H1 (cell line): ENCODE results near the gene TOMM22. TPM values are rescaled to one million over a fixed set of nuclear protein-coding genes. Genes with fewer than 3 reads are reported as not detected.

Experiments
- CTCF ChIA-PET: fragments of 300-600 bp; sonication (Branson Sonifier 250); formaldehyde crosslinking; loops from one replicate; lab custom pipeline; 2021; ENCODE audit not compliant: partially characterized antibody; lab: Charles Lee
- POLR2A ChIA-PET: fragments of 300-600 bp; sonication (Branson Sonifier 250); formaldehyde crosslinking; loops from one replicate; lab custom pipeline; 2021; ENCODE audit warnings: inconsistent platforms; ENCODE audit not compliant: partially characterized antibody; lab: Charles Lee
- DNase-seq, 2 experiments: peaks; one replicate each; pipeline versions ENCODE4 v3.0.0 to v3.0.0-alpha.2; 2010 to 2022; ENCODE audit warnings: low spot score in 2 of 2, low read depth in 1 of 2, mixed read lengths in 1 of 2
- FAIRE-seq: peaks from 2 replicates; lab custom pipeline; 2011; peaks lifted over from hg19 to GRCh38; lab: Jason Lieb, UNC
- H2AFZ ChIP-seq: 2 replicates; pipeline ENCODE4 v1.8.1; 2012; ENCODE audit warnings: low read length, inconsistent platforms
- H2AK5ac ChIP-seq: 2 replicates; pipeline ENCODE4 v1.6.1; 2013; ENCODE audit warnings: low read depth, low read length
- H2BK120ac ChIP-seq: replicated peaks from 2 replicates; pipeline ENCODE3; 2013; ENCODE audit warnings: low read depth, low read length, inconsistent platforms
- H2BK12ac ChIP-seq: 2 replicates; pipeline ENCODE4 v1.6.1; 2013; ENCODE audit warnings: low read depth, low read length
- H2BK15ac ChIP-seq: 2 replicates; pipeline ENCODE4 v1.6.1; 2013; ENCODE audit warnings: low read length
- H2BK20ac ChIP-seq: 2 replicates; pipeline ENCODE4 v1.6.1; 2013; ENCODE audit warnings: low read length
- H2BK5ac ChIP-seq: 2 replicates; pipeline ENCODE4 v1.6.1; 2013; ENCODE audit warnings: low read depth, low read length
- H3K14ac ChIP-seq: 2 replicates; pipeline ENCODE4 v1.6.1; 2013; ENCODE audit warnings: inconsistent platforms; ENCODE audit not compliant: insufficient read length
- H3K18ac ChIP-seq: 2 replicates; pipeline ENCODE4 v1.6.1; 2013; ENCODE audit warnings: low read length; ENCODE audit errors: extremely low read depth
- H3K23ac ChIP-seq: 2 replicates; pipeline ENCODE4 v1.6.1; 2013; ENCODE audit warnings: inconsistent platforms; ENCODE audit not compliant: insufficient read length
- H3K23me2 ChIP-seq: 2 replicates; pipeline ENCODE4 v1.6.1; 2013; ENCODE audit warnings: low read depth, low read length
- H3K27ac ChIP-seq: 2 replicates; pipeline ENCODE4 v1.6.1; 2011; ENCODE audit warnings: low read depth, low read length, inconsistent platforms
- H3K27me3 ChIP-seq, 4 experiments: replicated peaks in 1 of 4; 1 replicate in 1 of 4; 2 replicates in 3 of 4; pipeline versions ENCODE4 v1.6.1 to v1.8.1; 2011 to 2013; ENCODE audit warnings: low read length in 3 of 4, mild to moderate bottlenecking in 3 of 4, inconsistent platforms in 2 of 4, mixed read lengths in 2 of 4, moderate library complexity in 1 of 4; ENCODE audit not compliant: control insufficient read depth in 3 of 4, insufficient read depth in 3 of 4; ENCODE audit errors: extremely low read depth in 1 of 4
- H3K36me3 ChIP-seq, 4 experiments: 2 replicates each; pipeline versions ENCODE4 v1.6.1 to v1.8.1; 2011 to 2013; ENCODE audit warnings: mild to moderate bottlenecking in 4 of 4, low read length in 3 of 4, moderate library complexity in 2 of 4, control low read depth in 1 of 4, inconsistent platforms in 1 of 4; ENCODE audit not compliant: insufficient read depth in 4 of 4, control insufficient read depth in 2 of 4
- H3K4ac ChIP-seq: replicated peaks from 2 replicates; pipeline ENCODE3; 2013; ENCODE audit warnings: low read length, low read depth, mixed read lengths, inconsistent platforms; ENCODE audit not compliant: insufficient read length
- H3K4me1 ChIP-seq, 4 experiments: replicated peaks in 1 of 4; 1 replicate in 1 of 4; 2 replicates in 3 of 4; pipeline versions ENCODE4 v1.6.1 to v1.8.1; 2011 to 2013; ENCODE audit warnings: low read length in 3 of 4, inconsistent platforms in 2 of 4, mixed read lengths in 1 of 4; ENCODE audit not compliant: insufficient read depth in 4 of 4, control insufficient read depth in 3 of 4
- H3K4me2 ChIP-seq, 2 experiments: 2 replicates each; pipeline versions ENCODE4 v1.6.1 to v1.8.1; 2011 to 2013; ENCODE audit warnings: low read depth in 2 of 2, low read length in 2 of 2, control low read depth in 1 of 2, inconsistent platforms in 1 of 2, mild to moderate bottlenecking in 1 of 2; ENCODE audit not compliant: insufficient read depth in 1 of 2
- H3K4me3 ChIP-seq, 4 experiments: fragments of 200-600, 300-600 bp in 1 of 4; sonication (generic), shearing (Covaris generic), sonication (Bioruptor Twin) in 1 of 4; 2 replicates each; pipeline versions ENCODE4 v1.5.1 to v1.8.1; 2011 to 2016; ENCODE audit warnings: low read length in 4 of 4, low read depth in 3 of 4, control low read depth in 2 of 4, inconsistent platforms in 2 of 4, mild to moderate bottlenecking in 2 of 4, mixed read lengths in 1 of 4, moderate library complexity in 1 of 4; ENCODE audit not compliant: insufficient read depth in 2 of 4; ENCODE audit errors: extremely low read depth in 1 of 4
- H3K56ac ChIP-seq: replicated peaks from 2 replicates; pipeline ENCODE3; 2013; ENCODE audit warnings: low read depth, mild to moderate bottlenecking, mixed read lengths, low read length, inconsistent platforms; ENCODE audit not compliant: insufficient read length
- H3K79me1 ChIP-seq: 2 replicates; pipeline ENCODE4 v1.6.1; 2013; ENCODE audit warnings: low read depth, low read length, control low read depth
- H3K79me2 ChIP-seq, 2 experiments: 2 replicates each; pipeline versions ENCODE4 v1.6.1 to v1.8.1; 2012 to 2013; ENCODE audit warnings: low read length in 2 of 2, mild to moderate bottlenecking in 2 of 2, inconsistent platforms in 1 of 2; ENCODE audit not compliant: insufficient read depth in 2 of 2, control insufficient read depth in 1 of 2
- H3K9ac ChIP-seq, 4 experiments: replicated peaks in 1 of 4; 1 replicate in 1 of 4; 2 replicates in 3 of 4; pipeline versions ENCODE4 v1.6.1 to v1.8.1; 2011 to 2013; ENCODE audit warnings: low read depth in 3 of 4, low read length in 3 of 4, control low read depth in 2 of 4, mild to moderate bottlenecking in 2 of 4, moderate library complexity in 2 of 4, inconsistent platforms in 1 of 4; ENCODE audit errors: extremely low read depth in 1 of 4
- H3K9me3 ChIP-seq, 2 experiments: 2 replicates each; pipeline versions ENCODE4 v1.6.1 to v1.8.1; 2012 to 2013; ENCODE audit warnings: mild to moderate bottlenecking in 2 of 2, moderate library complexity in 2 of 2, control low read depth in 1 of 2, inconsistent platforms in 1 of 2, low read depth in 1 of 2, low read length in 1 of 2, mixed read lengths in 1 of 2; ENCODE audit not compliant: insufficient read depth in 2 of 2
- H4K20me1 ChIP-seq, 2 experiments: replicated peaks in 1 of 2; 2 replicates each; pipeline versions ENCODE3 to v1.8.1; 2011 to 2013; ENCODE audit warnings: inconsistent platforms in 2 of 2, low read length in 2 of 2, mild to moderate bottlenecking in 1 of 2; ENCODE audit not compliant: insufficient read depth in 2 of 2, control insufficient read depth in 1 of 2
- H4K5ac ChIP-seq: 2 replicates; pipeline ENCODE4 v1.6.1; 2013; ENCODE audit warnings: low read length, low read depth, mixed read lengths, inconsistent platforms; ENCODE audit not compliant: insufficient read length
- H4K8ac ChIP-seq: 2 replicates; pipeline ENCODE4 v1.8.0; 2013; ENCODE audit warnings: mild to moderate bottlenecking, moderate library complexity, low read length, inconsistent platforms; ENCODE audit not compliant: insufficient read depth; ENCODE audit errors: extremely low read depth
- H4K91ac ChIP-seq: replicated peaks from 2 replicates; pipeline ENCODE3; 2013; ENCODE audit warnings: low read length, mixed read lengths, inconsistent platforms; ENCODE audit not compliant: insufficient read length
- ASH2L ChIP-seq: fragments of 200-600, 300-600 bp; sonication (generic); IDR thresholded peaks from one replicate; pipeline ENCODE4 v1.7.1; 2017; ENCODE audit warnings: low read length
- EZH2 ChIP-seq: fragments of 200-600 bp; sonication (generic); IDR thresholded peaks from 2 replicates; pipeline ENCODE4 v1.7.1; 2012; ENCODE audit warnings: low read depth, mild to moderate bottlenecking, moderate library complexity, low read length, inconsistent platforms; ENCODE audit not compliant: severe bottlenecking
- RAD21 ChIP-seq, 2 experiments: IDR thresholded peaks in 1 of 2; conservative IDR thresholded peaks in 1 of 2; 2 replicates each; pipeline ENCODE4 v1.6.1; 2011; ENCODE audit warnings: low read depth in 2 of 2, low read length in 2 of 2, improper control_type of control experiment in 1 of 2, inconsistent platforms in 1 of 2, mild to moderate bottlenecking in 1 of 2, moderate library complexity in 1 of 2
- SP2 ChIP-seq: IDR thresholded peaks from 2 replicates; pipeline ENCODE4 v1.6.1; 2012; ENCODE audit warnings: mild to moderate bottlenecking, low read length, inconsistent platforms
- SRF ChIP-seq: IDR thresholded peaks from 2 replicates; pipeline ENCODE4 v1.6.1; 2011; ENCODE audit warnings: mild to moderate bottlenecking, low read depth, low read length, moderate library complexity
- TBP ChIP-seq: IDR thresholded peaks from 2 replicates; pipeline ENCODE4 v1.6.1; 2011; ENCODE audit warnings: low read depth, low read length, improper control_type of control experiment
- WGBS, 2 experiments: shearing (Covaris generic) in 1 of 2; methylation state at CpG; one replicate each; pipeline versions ENCODE4 v1.1.6 to v1.1.7; 2013 to 2015; ENCODE audit warnings: low lambda C conversion rate in 2 of 2, mixed read lengths in 2 of 2, inconsistent platforms in 1 of 2, low coverage in 1 of 2, missing lambda C conversion rate in 1 of 2; ENCODE audit not compliant: insufficient replicate concordance in 2 of 2, insufficient coverage in 1 of 2, insufficient read length in 1 of 2; ENCODE audit errors: extremely low coverage in 1 of 2, missing lambda C conversion rate in 1 of 2; 5-methylcytosine and 5-hydroxymethylcytosine counted together
- polyA plus RNA-seq, 7 experiments: library from polyadenylated mRNA; depleted of rRNA in 3 of 7; stranded (reverse) in 5 of 7; unstranded in 2 of 7; fragments of >200 nt in 5 of 7; fragments of 200-250 nt in 2 of 7; gene quantifications; 1 replicate in 5 of 7; 2 replicates in 1 of 7; 4 replicates in 1 of 7; pipeline versions ENCODE4 v1.2.1 to v1.2.3, GENCODE V29; 2011 to 2013; ENCODE audit warnings: missing spikeins in 2 of 7, mixed read lengths in 2 of 7
- total RNA-seq: library from RNA; stranded (reverse); fragmentation: NEBNext Ultra II Directional; extraction: Animal tissue kit (Norgen Biotek cat#: 25700); gene quantifications from 2 replicates; pipeline ENCODE4 v1.2.1, GENCODE V29; 2021
- TF ChIP-seq, protein P1 (sequence below): IDR thresholded peaks from 2 replicates; pipeline ENCODE4 v1.6.1; 2011; ENCODE audit warnings: low read depth, mild to moderate bottlenecking, low read length; ENCODE audit not compliant: insufficient read depth
- TF ChIP-seq, protein P2 (sequence below): IDR thresholded peaks from 2 replicates; pipeline ENCODE4 v1.6.1; 2011; ENCODE audit warnings: low read length, improper control_type of control experiment

TOMM22 gene
- total and polyA plus RNA-seq, 2 of the 8 experiments (the other 6 are each of a cell fraction or from before 2014, with no cell fraction given): 84.0 to 125 TPM

DNA sequence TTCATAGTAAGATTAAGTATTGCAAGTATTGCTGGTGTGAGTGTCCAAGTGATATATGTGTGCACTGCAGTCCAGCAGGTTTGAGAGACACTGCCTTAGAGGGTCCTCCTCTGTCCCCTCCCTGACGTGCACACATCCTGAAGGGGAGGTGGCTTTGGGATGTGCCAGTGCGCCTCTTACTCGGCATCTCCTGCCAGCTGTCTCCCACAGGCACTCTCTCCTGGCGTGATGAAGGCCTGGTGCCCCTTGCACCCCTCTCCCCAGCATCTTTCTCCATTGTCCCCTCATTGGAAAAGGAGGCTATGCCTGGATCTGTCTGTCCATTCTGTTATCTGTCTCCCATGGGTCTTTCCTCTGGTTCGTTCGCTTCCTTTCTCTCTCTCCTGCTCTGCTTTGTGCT lies 48.2 kb downstream of the TOMM22 start:
- H2AFZ ChIP-seq: no peak overlapping the region
- H3K9ac ChIP-seq: no peak overlapping the region
- H4K20me1 ChIP-seq: peaks cover 11 to 17% of the 10 kb centered on the region in 2 experiments
- H2BK5ac ChIP-seq: no peak overlapping the region
- no peaks in the 10 kb centered on the region for H3K23me2 ChIP-seq
- H3K4ac ChIP-seq: no peak overlapping the region
- no peak overlapping the region for H3K23ac ChIP-seq
- no peak overlapping the region for H3K4me3 ChIP-seq
- no peak overlapping the region for H2BK12ac ChIP-seq
- POLR2A ChIA-PET: interaction anchor here (1.0 to 2.0 kb wide), 3 partner anchors 10 to 49 kb away, joined by 3 to 7 read pairs (median 3); partner anchors contain the start of gene TOMM22
- DNase-seq: no peak
- no peak overlapping the region for H2AK5ac ChIP-seq
- no peak overlapping the region for H4K5ac ChIP-seq
- H3K9me3 ChIP-seq: no peaks in the 10 kb centered on the region
- no peaks in the 10 kb centered on the region for H3K79me1 ChIP-seq
- no peak overlapping the region for H2BK15ac ChIP-seq
- no peaks in the 10 kb centered on the region for H3K4me1 ChIP-seq
- CTCF ChIA-PET: interaction anchor here (1.0 to 10.1 kb wide), 2 partner anchors 34 to 48 kb away, joined by 3 to 124 read pairs; partner anchors contain the start of gene TOMM22
- H4K91ac ChIP-seq: no peak overlapping the region
- H3K56ac ChIP-seq: no peak overlapping the region
- peaks cover 29 to 74% (median 63%) of the 10 kb centered on the region in 4 experiments for H3K36me3 ChIP-seq
- no peak overlapping the region for H4K8ac ChIP-seq
- H3K27ac ChIP-seq: no peak overlapping the region
- H3K79me2 ChIP-seq: no peaks in the 10 kb centered on the region
- no peak overlapping the region for H2BK20ac ChIP-seq
- H2BK120ac ChIP-seq: no peak overlapping the region
- no peaks in the 10 kb centered on the region for H3K27me3 ChIP-seq
- 97% methylated on average over 6 of the region's 6 CpGs; no CpG with 5 or more reads in 1 of the 2 experiments for WGBS, 2 experiments
- H3K4me2 ChIP-seq: no peak overlapping the region
- FAIRE-seq: no peak
- H3K14ac ChIP-seq: no peak overlapping the region
- H3K18ac ChIP-seq: no peak overlapping the region
- TF ChIP-seq, protein P1, sequence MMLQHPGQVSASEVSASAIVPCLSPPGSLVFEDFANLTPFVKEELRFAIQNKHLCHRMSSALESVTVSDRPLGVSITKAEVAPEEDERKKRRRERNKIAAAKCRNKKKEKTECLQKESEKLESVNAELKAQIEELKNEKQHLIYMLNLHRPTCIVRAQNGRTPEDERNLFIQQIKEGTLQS: no peak
- TF ChIP-seq, protein P2, sequence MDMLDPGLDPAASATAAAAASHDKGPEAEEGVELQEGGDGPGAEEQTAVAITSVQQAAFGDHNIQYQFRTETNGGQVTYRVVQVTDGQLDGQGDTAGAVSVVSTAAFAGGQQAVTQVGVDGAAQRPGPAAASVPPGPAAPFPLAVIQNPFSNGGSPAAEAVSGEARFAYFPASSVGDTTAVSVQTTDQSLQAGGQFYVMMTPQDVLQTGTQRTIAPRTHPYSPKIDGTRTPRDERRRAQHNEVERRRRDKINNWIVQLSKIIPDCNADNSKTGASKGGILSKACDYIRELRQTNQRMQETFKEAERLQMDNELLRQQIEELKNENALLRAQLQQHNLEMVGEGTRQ: no peak
- TF ChIP-seq SP2: no peak
- TF ChIP-seq TBP: no peak
- no peak for TF ChIP-seq SRF
- TF ChIP-seq EZH2: no peak
- no peak for TF ChIP-seq ASH2L
- TF ChIP-seq RAD21 (IDR thresholded peaks at IDR 0.05 in 1 of 2, conservative IDR thresholded peaks at IDR 0.05 in 1 of 2; ENCODE audit: low read depth in 2 of 2, low read length in 2 of 2): no peak
